HepG2 (cell line): ENCODE measurements around the gene TRAP1. TPM values are rescaled to one million over a fixed set of nuclear protein-coding genes. Genes with fewer than 3 reads are reported as not detected.

Experiments used
- HNRNPL ChIP-seq: fragments of 200-400 bp; formaldehyde crosslinking; IDR thresholded peaks from 2 replicates; pipeline ENCODE4 v1.6.1; 2017; ENCODE audit warnings: mild to moderate bottlenecking, low read depth, low read length
- IRF2 ChIP-seq: IDR thresholded peaks from 2 replicates; pipeline ENCODE4 v1.6.1; 2018; ENCODE audit warnings: missing genetic modification reagents, missing compliant biosample characterization
- KDM2A ChIP-seq: sonication (generic); formaldehyde crosslinking; IDR thresholded peaks from 2 replicates; pipeline ENCODE4 v1.4.0; 2020; ENCODE audit warnings: low read depth, missing genetic modification reagents, borderline replicate concordance
- MEF2D ChIP-seq: sonication (generic); formaldehyde crosslinking; IDR thresholded peaks from 2 replicates; pipeline ENCODE4 v1.5.1; 2020; ENCODE audit warnings: mild to moderate bottlenecking, missing genetic modification reagents
- NKX3-1 ChIP-seq: sonication (generic); formaldehyde crosslinking; IDR thresholded peaks from 2 replicates; pipeline ENCODE4 v1.5.0; 2020; ENCODE audit warnings: missing genetic modification reagents
- POLR2A ChIP-seq, 2 experiments: IDR thresholded peaks; 2 replicates each; pipeline ENCODE4 v1.6.1; 2011; ENCODE audit warnings: low read depth in 2 of 2, low read length in 2 of 2, mild to moderate bottlenecking in 1 of 2, moderate library complexity in 1 of 2; ENCODE audit not compliant: insufficient read depth in 1 of 2
- POLR2G ChIP-seq: fragments of 200-400 bp; formaldehyde crosslinking; IDR thresholded peaks from 2 replicates; pipeline ENCODE4 v1.6.1; 2018; ENCODE audit warnings: mild to moderate bottlenecking, low read depth, low read length, moderate library complexity
- SMAD3 ChIP-seq: sonication (generic); formaldehyde crosslinking; IDR thresholded peaks from 2 replicates; pipeline ENCODE4 v1.4.0; 2020; ENCODE audit warnings: missing genetic modification reagents
- SRF ChIP-seq: IDR thresholded peaks from 2 replicates; pipeline ENCODE4 v1.6.1; 2011; ENCODE audit warnings: mild to moderate bottlenecking, low read depth, low read length, moderate library complexity
- ZFYVE20 ChIP-seq: sonication (generic); formaldehyde crosslinking; IDR thresholded peaks from 2 replicates; pipeline ENCODE4 v1.8.0; 2023; ENCODE audit warnings: low read depth, mild to moderate bottlenecking, moderate library complexity, missing genetic modification reagents, borderline replicate concordance
- ZNF788 ChIP-seq: sonication (generic); formaldehyde crosslinking; IDR thresholded peaks from 2 replicates; pipeline ENCODE4 v1.5.0; 2020; ENCODE audit warnings: mild to moderate bottlenecking, missing genetic modification reagents, borderline replicate concordance
- ZSCAN12 ChIP-seq: sonication (generic); formaldehyde crosslinking; IDR thresholded peaks from 2 replicates; pipeline ENCODE4 v1.9.0; 2021; ENCODE audit warnings: mild to moderate bottlenecking, missing genetic modification reagents
- polyA plus RNA-seq, 8 experiments: library from polyadenylated mRNA; depleted of rRNA in 3 of 8; stranded (reverse) in 7 of 8; unstranded in 1 of 8; fragments of >200 nt; fragmentation: Illumina TruSeq in 4 of 8; extraction: Trizol in 4 of 8; gene quantifications; 2 replicates each; pipeline versions ENCODE4 v1.2.1 to v1.2.3, GENCODE V29; 2011 to 2016; ENCODE audit warnings: low read depth in 4 of 8, missing spikeins in 1 of 8, mixed read lengths in 1 of 8; ENCODE audit not compliant: insufficient read depth in 1 of 8
- total RNA-seq, 5 experiments: library from RNA; depleted of rRNA; stranded (reverse); fragments of >200 nt; fragmentation: Illumina TruSeq; extraction: Trizol; gene quantifications; 2 replicates each; pipeline ENCODE4 v1.2.3, GENCODE V29; 2016; ENCODE audit warnings: low read depth in 1 of 5
- TF ChIP-seq, protein P1 (sequence below): IDR thresholded peaks from 2 replicates; pipeline ENCODE4 v1.6.1; 2018; ENCODE audit warnings: missing genetic modification reagents
- TF ChIP-seq, protein P2 (sequence below): sonication (generic); formaldehyde crosslinking; IDR thresholded peaks from 2 replicates; pipeline ENCODE4 v1.4.0; 2020; ENCODE audit warnings: mild to moderate bottlenecking, missing genetic modification reagents
- TF ChIP-seq, protein P3 (sequence below): sonication (generic); formaldehyde crosslinking; IDR thresholded peaks from 2 replicates; pipeline ENCODE4 v1.8.0; 2022; ENCODE audit warnings: mild to moderate bottlenecking, missing genetic modification reagents
- TF ChIP-seq, protein P4 (sequence below): IDR thresholded peaks from 2 replicates; pipeline ENCODE4 v1.6.1; 2016; ENCODE audit warnings: mild to moderate bottlenecking, missing biosample characterization, missing genetic modification reagents

TRAP1 gene
- total and polyA plus RNA-seq, 2 of the 13 experiments (the other 11 are each of a cell fraction or from before 2014, with no cell fraction given) = 127 to 240 TPM

DNA sequence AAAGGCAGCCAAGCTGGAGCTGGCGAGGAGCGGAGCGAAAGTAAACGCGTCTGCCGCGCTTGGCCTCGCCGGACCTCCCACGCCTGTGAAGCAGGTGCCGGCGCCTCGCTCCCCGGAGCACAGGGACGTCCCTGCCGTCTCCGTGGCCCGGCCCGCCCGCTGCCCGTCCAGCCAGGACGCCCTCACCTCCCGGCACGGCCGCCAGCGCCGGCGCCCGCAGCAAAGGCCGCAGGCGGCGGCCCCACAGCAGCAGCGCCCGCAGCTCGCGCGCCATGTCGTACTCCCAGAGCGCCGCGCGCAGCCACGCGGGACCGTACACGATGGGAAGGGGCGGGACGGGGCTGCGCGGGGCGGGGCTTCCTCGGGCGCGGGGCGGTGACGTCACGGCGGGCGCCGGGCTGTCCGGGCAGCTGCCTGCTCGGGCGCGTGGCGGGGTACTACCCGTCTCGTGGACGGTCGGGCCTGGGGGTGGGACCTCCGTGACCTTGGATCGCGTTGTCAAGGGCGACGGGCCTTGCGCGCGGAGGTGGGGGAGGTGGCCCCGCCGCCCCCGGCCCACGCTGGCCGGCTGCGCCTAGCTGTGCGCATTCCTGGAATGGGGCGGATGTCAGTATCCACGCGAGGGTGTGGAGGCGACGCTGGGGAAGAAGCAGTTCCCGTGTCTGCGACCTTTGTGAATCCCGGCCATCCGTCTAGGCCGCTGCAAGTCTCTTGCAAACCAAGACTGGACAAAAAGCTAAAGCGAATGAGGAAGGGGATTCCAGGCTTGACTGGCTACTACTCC is at the start of gene TRAP1 (continued):
- TF ChIP-seq, protein P1, sequence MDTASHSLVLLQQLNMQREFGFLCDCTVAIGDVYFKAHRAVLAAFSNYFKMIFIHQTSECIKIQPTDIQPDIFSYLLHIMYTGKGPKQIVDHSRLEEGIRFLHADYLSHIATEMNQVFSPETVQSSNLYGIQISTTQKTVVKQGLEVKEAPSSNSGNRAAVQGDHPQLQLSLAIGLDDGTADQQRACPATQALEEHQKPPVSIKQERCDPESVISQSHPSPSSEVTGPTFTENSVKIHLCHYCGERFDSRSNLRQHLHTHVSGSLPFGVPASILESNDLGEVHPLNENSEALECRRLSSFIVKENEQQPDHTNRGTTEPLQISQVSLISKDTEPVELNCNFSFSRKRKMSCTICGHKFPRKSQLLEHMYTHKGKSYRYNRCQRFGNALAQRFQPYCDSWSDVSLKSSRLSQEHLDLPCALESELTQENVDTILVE = no peak
- TF ChIP-seq ZSCAN12 (no peak), IRF2 (CRISPR knock-in tag) (no peak), SMAD3 (CRISPR knock-in tag) (no peak), ZFYVE20 (no peak), MEF2D (CRISPR knock-in tag) (no peak), KDM2A (CRISPR knock-in tag) (no peak; the same call in 1 of the 2 replicates), HNRNPL (0 out of 2 replicates have a peak, but pooled peaks have one; percentile 36), POLR2A (IDR thresholded peaks at IDR 0.05; ENCODE audit: insufficient read depth in 1 of 2, low read depth in 2 of 2, low read length in 2 of 2) (peak; percentile 78 to 92), POLR2G (peak; percentile 82), ZNF788 (CRISPR knock-in tag) (no peak), NKX3-1 (no peak), SRF (0 out of 2 replicates have a peak, but pooled peaks have one; percentile 42)
- TF ChIP-seq, protein P2, sequence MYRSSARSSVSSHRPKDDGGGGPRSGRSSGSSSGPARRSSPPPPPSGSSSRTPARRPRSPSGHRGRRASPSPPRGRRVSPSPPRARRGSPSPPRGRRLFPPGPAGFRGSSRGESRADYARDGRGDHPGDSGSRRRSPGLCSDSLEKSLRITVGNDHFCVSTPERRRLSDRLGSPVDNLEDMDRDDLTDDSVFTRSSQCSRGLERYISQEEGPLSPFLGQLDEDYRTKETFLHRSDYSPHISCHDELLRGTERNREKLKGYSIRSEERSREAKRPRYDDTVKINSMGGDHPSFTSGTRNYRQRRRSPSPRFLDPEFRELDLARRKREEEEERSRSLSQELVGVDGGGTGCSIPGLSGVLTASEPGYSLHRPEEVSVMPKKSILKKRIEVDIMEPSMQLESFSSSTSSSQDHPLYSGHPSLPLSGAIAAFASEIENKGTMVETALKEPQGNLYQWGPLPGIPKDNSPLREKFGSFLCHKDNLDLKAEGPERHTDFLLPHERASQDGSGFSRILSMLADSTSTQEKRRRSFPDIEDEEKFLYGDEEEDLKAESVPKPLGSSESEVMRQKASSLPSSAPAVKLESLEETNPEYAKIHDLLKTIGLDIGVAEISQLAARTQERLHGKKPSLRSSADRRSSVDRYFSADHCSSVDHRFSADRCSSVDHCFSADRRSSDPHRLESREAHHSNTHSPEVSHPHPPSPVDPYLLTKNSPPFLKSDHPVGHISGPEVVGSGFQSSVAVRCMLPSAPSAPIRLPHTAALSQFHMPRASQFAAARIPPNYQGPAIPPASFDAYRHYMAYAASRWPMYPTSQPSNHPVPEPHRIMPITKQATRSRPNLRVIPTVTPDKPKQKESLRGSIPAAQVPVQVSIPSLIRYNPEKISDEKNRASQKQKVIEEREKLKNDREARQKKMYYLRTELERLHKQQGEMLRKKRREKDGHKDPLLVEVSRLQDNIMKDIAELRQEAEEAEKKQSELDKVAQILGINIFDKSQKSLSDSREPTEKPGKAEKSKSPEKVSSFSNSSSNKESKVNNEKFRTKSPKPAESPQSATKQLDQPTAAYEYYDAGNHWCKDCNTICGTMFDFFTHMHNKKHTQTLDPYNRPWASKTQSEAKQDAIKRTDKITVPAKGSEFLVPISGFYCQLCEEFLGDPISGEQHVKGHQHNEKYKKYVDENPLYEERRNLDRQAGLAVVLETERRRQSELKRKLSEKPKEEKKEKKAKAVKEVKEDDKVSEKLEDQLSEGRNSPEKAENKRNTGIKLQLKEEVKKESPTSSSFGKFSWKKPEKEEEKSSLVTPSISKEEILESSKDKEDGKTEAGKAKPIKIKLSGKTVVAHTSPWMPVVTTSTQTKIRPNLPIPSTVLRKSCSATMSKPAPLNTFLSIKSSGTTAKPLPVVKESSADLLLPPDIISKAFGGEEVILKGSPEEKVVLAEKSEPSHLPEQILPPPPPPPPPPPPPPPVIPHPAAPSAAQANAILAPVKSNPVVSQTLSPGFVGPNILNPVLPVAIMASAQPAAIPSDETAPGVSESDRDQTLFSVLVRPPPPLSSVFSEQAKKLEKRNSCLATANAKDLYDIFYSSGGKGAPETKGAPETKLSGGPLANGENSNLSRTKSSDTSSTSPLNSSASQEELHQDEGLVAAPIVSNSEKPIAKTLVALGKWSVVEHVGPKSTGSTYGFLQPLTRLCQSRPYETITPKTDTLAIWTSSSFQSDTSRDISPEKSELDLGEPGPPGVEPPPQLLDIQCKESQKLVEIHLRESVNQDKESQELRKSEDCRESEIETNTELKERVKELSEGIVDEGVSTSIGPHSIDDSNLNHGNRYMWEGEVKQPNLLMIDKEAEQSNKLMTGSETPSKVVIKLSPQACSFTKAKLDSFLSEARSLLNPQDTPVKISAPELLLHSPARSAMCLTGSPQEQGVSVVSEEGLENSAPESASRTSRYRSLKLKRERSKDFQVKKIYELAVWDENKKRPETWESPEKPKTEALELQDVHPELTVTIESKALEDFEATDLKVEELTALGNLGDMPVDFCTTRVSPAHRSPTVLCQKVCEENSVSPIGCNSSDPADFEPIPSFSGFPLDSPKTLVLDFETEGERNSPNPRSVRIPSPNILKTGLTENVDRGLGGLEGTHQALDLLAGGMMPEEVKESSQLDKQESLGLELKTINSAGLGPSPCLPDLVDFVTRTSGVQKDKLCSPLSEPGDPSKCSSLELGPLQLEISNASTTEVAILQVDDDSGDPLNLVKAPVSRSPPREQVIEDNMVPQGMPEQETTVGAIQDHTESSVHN (CRISPR knock-in tag) = no peak
- TF ChIP-seq, protein P3, sequence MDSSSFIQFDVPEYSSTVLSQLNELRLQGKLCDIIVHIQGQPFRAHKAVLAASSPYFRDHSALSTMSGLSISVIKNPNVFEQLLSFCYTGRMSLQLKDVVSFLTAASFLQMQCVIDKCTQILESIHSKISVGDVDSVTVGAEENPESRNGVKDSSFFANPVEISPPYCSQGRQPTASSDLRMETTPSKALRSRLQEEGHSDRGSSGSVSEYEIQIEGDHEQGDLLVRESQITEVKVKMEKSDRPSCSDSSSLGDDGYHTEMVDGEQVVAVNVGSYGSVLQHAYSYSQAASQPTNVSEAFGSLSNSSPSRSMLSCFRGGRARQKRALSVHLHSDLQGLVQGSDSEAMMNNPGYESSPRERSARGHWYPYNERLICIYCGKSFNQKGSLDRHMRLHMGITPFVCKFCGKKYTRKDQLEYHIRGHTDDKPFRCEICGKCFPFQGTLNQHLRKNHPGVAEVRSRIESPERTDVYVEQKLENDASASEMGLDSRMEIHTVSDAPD (CRISPR knock-in tag) = peak; percentile 55; the same call in 1 of the 2 replicates
- TF ChIP-seq, protein P4, sequence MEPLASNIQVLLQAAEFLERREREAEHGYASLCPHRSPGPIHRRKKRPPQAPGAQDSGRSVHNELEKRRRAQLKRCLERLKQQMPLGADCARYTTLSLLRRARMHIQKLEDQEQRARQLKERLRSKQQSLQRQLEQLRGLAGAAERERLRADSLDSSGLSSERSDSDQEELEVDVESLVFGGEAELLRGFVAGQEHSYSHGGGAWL (CRISPR knock-in tag) = peak; percentile 73; the same call in 1 of the 2 replicates
